BE2C (cell line): Measurements from ENCODE around the gene MYH2.

ENCODE experiments used
- DNase-seq: peaks from one replicate; pipeline ENCODE4 v3.0.0-alpha.2; 2020
- H3K27me3 ChIP-seq: fragments of 250-450 bp; sonication (Bioruptor Pico); 2 replicates; pipeline ENCODE4 v1.5.1; 2020; ENCODE audit warnings: mild to moderate bottlenecking
- H3K36me3 ChIP-seq: fragments of 250-450 bp; sonication (Bioruptor Pico); 2 replicates; pipeline ENCODE4 v1.5.1; 2020; ENCODE audit warnings: mild to moderate bottlenecking
- H3K4me1 ChIP-seq: fragments of 250-450 bp; sonication (Bioruptor Pico); 2 replicates; pipeline ENCODE4 v1.5.1; 2020
- H3K4me3 ChIP-seq: 2 replicates; pipeline ENCODE4 v1.5.1; 2011; ENCODE audit warnings: low read depth, low read length
- H3K9me3 ChIP-seq: fragments of 250-450 bp; sonication (Bioruptor Pico); 2 replicates; pipeline ENCODE4 v1.5.1; 2020
- TF ChIP-seq, protein P1 (sequence below): IDR thresholded peaks from 2 replicates; pipeline ENCODE4 v1.5.1; 2012; ENCODE audit warnings: mild to moderate bottlenecking, low read depth, low read length

The MYH2 gene

DNA sequence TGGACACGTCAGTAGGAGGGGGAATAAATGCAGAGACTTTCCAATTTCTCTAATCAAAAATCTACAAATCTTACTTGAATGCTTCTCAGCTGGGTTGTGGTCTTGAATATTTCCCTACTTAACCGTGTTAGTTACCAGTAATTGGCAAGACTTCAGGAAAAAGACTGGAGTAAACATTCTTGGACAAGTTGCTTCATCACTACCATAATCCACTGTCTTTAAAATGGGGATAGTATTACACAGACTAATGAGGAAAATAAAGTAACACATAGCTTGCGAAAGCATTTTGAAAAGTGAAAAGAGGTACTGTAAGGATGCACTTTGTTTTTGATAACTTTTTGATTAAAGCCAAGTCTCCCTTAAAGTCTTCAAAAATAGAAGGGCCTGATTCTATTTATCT is 49.5 kb downstream of the MYH2 start:
- no peak for DNase-seq
- TF ChIP-seq, protein P1, sequence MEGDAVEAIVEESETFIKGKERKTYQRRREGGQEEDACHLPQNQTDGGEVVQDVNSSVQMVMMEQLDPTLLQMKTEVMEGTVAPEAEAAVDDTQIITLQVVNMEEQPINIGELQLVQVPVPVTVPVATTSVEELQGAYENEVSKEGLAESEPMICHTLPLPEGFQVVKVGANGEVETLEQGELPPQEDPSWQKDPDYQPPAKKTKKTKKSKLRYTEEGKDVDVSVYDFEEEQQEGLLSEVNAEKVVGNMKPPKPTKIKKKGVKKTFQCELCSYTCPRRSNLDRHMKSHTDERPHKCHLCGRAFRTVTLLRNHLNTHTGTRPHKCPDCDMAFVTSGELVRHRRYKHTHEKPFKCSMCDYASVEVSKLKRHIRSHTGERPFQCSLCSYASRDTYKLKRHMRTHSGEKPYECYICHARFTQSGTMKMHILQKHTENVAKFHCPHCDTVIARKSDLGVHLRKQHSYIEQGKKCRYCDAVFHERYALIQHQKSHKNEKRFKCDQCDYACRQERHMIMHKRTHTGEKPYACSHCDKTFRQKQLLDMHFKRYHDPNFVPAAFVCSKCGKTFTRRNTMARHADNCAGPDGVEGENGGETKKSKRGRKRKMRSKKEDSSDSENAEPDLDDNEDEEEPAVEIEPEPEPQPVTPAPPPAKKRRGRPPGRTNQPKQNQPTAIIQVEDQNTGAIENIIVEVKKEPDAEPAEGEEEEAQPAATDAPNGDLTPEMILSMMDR, result no peak
- H3K9me3 ChIP-seq, result no peaks in the 10 kb centered on the region
- no peak overlapping the region for H3K4me3 ChIP-seq
- H3K27me3 ChIP-seq, result no peaks in the 10 kb centered on the region
- H3K4me1 ChIP-seq, result no peaks in the 10 kb centered on the region
- no peaks in the 10 kb centered on the region for H3K36me3 ChIP-seq

DNA sequence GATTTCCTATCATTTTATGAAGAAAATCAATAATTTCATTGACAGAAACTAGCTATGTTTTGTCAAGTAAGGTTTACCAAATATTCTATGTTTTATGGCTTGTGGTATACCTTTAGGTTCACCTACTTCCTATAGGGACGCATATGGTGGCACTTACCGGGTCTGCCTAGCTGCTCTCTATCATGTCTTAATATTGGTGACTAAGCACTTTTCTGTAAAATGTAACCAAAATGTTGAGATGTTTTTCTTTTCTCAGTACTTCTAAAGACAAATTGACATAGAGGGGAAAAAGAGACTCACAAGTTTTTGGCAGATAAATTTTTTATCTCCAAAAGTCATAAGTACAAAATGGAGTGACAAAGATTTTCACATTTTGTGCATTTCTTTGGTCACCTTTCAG is 57.5 kb downstream of the MYH2 start:
- H3K9me3 ChIP-seq, result no peaks in the 10 kb centered on the region
- H3K27me3 ChIP-seq, result no peaks in the 10 kb centered on the region
- TF ChIP-seq, protein P1, result no peak
- no peaks in the 10 kb centered on the region for H3K4me1 ChIP-seq
- DNase-seq, result no peak
- H3K36me3 ChIP-seq, result no peaks in the 10 kb centered on the region
- H3K4me3 ChIP-seq, result no peak overlapping the region

DNA sequence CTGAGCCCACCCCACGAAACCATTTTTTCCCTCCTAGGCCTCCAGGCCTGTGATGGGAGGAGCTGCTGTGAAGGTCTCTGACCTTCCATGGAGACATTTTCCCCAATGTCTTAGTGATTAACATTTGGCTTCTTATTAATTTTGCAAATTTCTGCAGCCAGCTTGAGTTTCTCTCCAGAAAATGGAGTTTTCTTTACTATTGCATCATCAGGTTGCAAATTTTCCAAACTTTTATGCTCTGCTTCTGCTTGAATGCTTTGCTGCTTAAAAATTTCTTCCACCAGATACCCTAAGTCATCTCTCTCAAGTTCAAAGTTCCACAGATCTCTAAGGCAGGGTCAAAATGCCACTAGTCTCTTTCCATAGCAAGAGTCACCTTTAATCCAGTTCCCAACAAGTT is 67.2 kb downstream of the MYH2 start:
- H3K9me3 ChIP-seq, result no peaks in the 10 kb centered on the region
- TF ChIP-seq, protein P1, result no peak
- no peak overlapping the region for H3K4me3 ChIP-seq
- H3K4me1 ChIP-seq, result no peaks in the 10 kb centered on the region
- no peaks in the 10 kb centered on the region for H3K36me3 ChIP-seq
- DNase-seq, result no peak
- no peaks in the 10 kb centered on the region for H3K27me3 ChIP-seq

DNA sequence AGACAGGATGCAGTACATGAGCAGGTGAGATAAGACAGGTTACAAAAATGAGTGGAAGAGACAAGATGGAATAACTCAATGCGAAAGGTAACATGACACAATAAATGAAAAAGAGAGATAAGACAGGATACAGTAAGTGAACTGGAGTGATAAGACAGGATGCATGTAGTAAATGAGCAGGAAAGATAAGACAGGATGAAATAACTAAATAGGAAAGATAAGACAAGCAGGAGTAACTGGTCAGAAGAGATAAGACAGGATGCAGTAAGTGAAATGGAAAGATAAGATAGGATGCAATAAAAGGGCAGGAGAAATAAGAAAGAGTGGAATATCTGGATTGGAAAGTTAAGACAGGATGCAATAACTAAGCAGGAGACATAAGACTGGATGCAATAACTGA is 71.8 kb downstream of the MYH2 start:
- H3K9me3 ChIP-seq, result no peaks in the 10 kb centered on the region
- H3K27me3 ChIP-seq, result no peaks in the 10 kb centered on the region
- H3K4me3 ChIP-seq, result no peak overlapping the region

DNA sequence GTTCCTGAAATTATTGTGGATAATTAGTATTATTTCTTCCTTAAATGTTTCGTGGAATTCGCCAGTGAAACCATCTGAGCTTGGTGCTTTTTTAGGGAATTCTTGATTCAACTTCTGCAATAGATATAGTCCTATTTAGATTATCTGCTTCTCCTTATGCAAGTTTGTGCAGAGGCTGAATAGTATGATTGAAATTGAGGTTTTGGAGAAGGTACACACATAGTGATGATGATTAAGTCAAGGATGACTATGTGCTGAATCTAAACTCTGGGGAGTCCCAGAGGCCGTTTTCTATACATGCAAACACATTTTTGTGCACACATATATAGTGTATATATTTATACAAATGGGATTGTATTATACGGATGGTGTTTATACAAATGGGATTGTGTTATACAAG is 74.9 kb downstream of the MYH2 start:
- H3K4me1 ChIP-seq, result no peaks in the 10 kb centered on the region
- DNase-seq, result no peak
- H3K4me3 ChIP-seq, result no peak overlapping the region
- no peaks in the 10 kb centered on the region for H3K9me3 ChIP-seq
- H3K36me3 ChIP-seq, result no peaks in the 10 kb centered on the region
- TF ChIP-seq, protein P1, result no peak
- H3K27me3 ChIP-seq, result no peaks in the 10 kb centered on the region

More for the DNA sequence above, 71.8 kb downstream of the MYH2 start:
- Histone ChIP-seq H3K36me3 (no peaks in the 10 kb centered on the region), H3K4me1 (no peaks in the 10 kb centered on the region)
- no peak for DNase-seq
- TF ChIP-seq, protein P1, result no peak

DNA sequence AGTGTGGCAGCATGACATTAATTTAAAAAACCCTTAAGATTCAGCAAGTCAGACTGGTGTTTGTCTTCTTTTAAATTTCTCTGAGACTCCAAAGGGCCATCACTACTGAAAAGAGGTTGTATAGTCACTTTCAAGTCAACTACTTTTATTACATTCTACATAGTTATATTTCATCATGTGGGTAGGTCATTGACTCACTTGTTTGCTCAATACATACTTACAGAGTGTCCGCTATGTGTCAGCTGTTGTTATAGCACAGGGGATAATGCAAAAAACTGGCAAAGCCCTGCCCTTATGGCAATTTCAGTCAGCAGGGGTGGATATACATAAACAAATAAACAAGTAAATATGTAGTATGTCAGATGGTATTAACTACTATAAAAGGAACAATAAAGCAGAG is 77.6 kb downstream of the MYH2 start:
- DNase-seq, result no peak
- Histone ChIP-seq H3K4me3 (no peak overlapping the region), H3K27me3 (no peaks in the 10 kb centered on the region), H3K36me3 (no peaks in the 10 kb centered on the region), H3K4me1 (no peaks in the 10 kb centered on the region), H3K9me3 (no peaks in the 10 kb centered on the region)
- TF ChIP-seq, protein P1, result no peak
